ENCODE measurements around the gene SMIM36.

The SMIM36 gene

DNA sequence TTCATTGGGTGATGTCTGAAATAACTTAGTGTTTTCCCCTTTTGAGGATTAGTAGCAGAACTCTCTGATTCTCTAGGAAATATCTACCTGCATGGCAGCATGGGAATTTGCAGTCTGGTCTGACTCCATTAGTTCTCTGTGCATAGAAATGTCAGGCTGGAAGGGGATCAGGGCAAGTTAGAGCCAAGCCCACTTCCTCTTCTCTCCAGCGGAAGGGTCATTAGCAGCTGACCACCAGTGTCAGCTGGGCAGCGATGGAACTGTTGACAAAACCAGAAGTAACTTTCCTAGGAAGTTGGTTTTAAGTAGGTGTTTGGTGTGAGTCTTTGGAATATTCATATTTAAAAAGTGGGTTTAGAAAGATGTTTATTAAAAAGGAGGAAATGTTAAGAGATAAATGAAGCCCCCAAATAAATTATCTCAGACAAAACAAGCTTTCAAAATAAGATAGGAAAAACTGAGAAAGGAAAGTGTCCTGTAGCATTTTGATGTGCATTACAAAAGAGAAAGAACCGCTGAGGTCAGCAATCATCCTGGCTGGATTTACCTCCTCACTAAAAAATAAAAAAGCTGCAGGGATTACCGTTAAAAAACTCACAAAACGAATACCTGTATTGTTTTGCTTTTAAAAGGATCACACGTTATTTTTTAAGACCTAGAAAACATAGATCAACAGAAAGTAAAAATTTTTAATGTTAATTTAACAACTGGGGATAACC, 57.3 kb downstream of the SMIM36 start:
- no peak overlapping the region for H3K27ac ChIP-seq
- TF ChIP-seq ZFX (IDR thresholded peaks at IDR 0.05; ENCODE audit: borderline replicate concordance) = no peak
- TF ChIP-seq, protein P1, sequence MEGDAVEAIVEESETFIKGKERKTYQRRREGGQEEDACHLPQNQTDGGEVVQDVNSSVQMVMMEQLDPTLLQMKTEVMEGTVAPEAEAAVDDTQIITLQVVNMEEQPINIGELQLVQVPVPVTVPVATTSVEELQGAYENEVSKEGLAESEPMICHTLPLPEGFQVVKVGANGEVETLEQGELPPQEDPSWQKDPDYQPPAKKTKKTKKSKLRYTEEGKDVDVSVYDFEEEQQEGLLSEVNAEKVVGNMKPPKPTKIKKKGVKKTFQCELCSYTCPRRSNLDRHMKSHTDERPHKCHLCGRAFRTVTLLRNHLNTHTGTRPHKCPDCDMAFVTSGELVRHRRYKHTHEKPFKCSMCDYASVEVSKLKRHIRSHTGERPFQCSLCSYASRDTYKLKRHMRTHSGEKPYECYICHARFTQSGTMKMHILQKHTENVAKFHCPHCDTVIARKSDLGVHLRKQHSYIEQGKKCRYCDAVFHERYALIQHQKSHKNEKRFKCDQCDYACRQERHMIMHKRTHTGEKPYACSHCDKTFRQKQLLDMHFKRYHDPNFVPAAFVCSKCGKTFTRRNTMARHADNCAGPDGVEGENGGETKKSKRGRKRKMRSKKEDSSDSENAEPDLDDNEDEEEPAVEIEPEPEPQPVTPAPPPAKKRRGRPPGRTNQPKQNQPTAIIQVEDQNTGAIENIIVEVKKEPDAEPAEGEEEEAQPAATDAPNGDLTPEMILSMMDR (IDR thresholded peaks at IDR 0.05) = no peak

DNA sequence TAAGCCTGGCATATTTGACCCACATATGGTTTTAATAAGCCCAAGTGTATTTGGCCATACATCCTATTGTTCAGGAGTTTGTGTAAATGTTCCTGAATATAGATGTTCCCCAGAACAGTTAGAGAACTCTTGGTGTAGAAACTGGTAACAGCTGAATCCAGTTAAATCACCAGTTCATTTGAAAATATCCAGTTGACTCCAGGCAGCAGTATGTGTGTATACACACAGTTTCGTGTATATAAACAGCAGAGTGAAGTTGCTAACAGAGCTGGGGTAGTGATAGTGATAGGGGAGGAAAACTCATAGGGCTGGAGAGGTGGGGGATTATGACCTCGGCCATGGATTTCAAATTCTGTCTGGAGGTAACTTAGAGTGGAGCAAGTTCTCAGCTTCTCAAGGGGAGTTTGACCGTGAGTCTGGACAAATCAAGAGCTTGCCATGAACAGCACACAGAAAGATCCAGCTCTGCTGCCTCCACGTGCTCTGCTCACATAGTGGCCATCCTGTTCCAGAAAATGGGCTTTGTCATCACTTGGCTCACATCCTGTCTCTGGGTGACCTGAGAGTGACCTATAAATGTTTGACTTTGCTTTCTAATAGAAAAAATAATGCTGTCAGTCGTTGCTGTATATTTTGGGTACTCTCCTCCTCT, 59.0 kb downstream of the SMIM36 start:
- H3K27ac ChIP-seq = no peak overlapping the region
- TF ChIP-seq, protein P1 (IDR thresholded peaks at IDR 0.05) = no peak
- no peak for TF ChIP-seq ZFX (IDR thresholded peaks at IDR 0.05; ENCODE audit: borderline replicate concordance)

DNA sequence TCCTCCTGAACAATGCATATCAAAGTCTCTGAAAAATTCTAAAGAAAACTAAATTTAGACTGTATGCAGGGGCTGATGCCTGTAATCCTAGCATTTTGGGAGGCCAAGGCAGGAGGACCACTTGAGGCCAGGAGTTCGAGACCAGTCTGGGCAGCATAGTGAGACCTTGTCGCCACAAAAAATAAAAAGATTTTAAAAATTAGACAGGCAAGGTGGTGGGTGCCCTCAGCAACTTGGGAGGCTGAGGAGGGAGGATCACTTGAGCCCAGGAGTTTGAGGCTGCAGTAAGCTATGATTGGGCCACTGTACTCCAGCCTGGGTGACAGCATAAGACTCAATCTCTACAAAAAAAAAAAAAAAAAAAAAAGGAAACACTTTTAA, 59.5 kb downstream of the SMIM36 start:
- H3K27ac ChIP-seq = no peak overlapping the region
- TF ChIP-seq, protein P1 (IDR thresholded peaks at IDR 0.05) = no peak
- TF ChIP-seq ZFX (IDR thresholded peaks at IDR 0.05; ENCODE audit: borderline replicate concordance) = no peak

DNA sequence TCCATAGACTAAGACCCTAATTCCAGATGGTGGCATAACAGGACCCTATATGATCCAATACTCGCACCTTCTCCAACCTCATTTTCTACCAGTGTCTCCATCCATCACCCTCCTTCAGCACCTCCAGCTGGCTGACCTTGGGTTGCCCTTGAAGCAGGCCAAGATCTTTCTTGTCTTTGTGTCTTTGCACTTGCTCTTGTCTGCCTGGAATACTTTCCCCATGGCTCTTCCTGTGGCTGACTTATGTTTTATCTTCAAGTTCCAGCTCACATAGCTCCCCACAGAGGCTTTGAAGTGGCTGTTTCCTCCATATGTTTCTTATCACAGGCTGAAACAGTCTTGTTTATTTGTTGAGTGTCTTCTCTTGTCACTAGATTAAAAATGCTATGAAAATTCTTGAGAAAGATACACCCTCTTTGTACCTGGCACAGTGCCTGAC, 60.0 kb downstream of the SMIM36 start:
- TF ChIP-seq ZFX (IDR thresholded peaks at IDR 0.05; ENCODE audit: borderline replicate concordance) = no peak
- TF ChIP-seq, protein P1 (IDR thresholded peaks at IDR 0.05) = no peak
- H3K27ac ChIP-seq = no peak overlapping the region

DNA sequence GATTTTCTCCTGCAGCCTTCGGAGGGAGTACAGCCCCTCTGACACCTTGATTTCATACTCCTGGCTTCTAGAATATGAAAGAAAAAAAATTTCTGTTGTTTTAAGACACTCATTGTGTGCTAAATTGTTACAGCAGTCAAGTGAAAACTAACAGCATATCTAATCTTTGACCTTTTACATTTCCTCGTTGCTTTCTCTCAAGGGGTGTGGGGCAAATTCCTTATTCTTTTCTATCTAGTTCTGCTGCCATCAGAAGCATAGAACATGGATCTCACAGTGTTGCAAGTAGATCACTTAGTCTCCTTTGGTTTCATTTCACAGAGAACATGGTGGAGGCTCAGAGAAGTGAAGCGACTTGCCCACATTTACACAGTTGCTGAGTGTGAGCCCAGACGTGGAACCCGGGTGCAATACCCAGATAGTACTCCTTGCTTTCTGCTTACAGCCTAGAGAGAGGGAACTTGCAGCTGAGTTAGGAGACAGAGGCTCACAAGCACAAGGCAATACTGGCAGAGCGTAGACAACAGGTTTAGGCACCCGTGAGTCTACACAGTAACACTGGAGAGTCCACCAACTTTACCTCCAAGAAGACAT, 60.9 kb downstream of the SMIM36 start:
- no peak for TF ChIP-seq ZFX (IDR thresholded peaks at IDR 0.05; ENCODE audit: borderline replicate concordance)
- TF ChIP-seq, protein P1 (IDR thresholded peaks at IDR 0.05) = no peak
- no peak overlapping the region for H3K27ac ChIP-seq

DNA sequence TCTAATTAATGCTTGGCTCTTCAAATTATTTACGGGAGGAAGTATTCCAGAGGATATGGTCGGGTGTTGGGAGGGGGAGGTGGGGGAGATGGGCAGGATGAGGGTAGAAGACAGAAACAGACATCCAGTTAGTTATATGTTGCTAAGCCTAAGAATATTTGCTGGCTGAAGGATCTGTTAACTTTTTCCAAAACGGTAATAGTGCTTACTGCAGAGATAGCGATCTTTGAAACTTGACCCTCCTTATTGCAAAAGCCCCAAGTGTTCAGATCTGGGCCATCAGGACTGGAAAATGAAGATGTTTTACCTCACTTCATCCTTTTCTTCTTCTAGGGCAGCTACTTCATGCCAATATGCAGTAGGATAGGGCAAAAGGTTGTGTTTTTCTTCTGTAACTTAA, 62.6 kb downstream of the SMIM36 start:
- H3K27ac ChIP-seq = no peak overlapping the region
- no peak for TF ChIP-seq ZFX (IDR thresholded peaks at IDR 0.05; ENCODE audit: borderline replicate concordance)
- TF ChIP-seq, protein P1 (IDR thresholded peaks at IDR 0.05) = no peak

All from 22Rv1 (cell line).